K562 (cell line): ENCODE results near the gene OVCA2. TPM values are rescaled to one million over a fixed set of nuclear protein-coding genes. Genes with fewer than 3 reads are reported as not detected.

Source experiments
- ATAC-seq: fragments of 200-7000 bp; cut with Tn5 transposase; 3 replicates; pipeline ENCODE4 v1.9.1; 2020; ENCODE audit warnings: moderate library complexity
- BruUV-seq: library from RNA; stranded (reverse); fragments of 400-500 nt; replicated peaks from 2 replicates; lab custom pipeline; 2021; lab: Mats Ljungman, UMichigan
- CTCF ChIA-PET: fragments of 300-600 bp; formaldehyde crosslinking; extraction: SDS; loops from one replicate; lab custom pipeline; 2021; ENCODE audit warnings: low intra/inter-chr PET ratio; lab: Yijun Ruan, JAX
- POLR2A ChIA-PET: fragments of 300-600, 350-650 bp; sonication (Branson Sonifier 250); formaldehyde crosslinking; extraction: SDS; loops from one replicate; lab custom pipeline; 2021; ENCODE audit warnings: antibody characterized with exemption, inconsistent platforms; lab: Yijun Ruan, JAX
- DNase-seq, 4 experiments: peaks; one replicate each; pipeline versions ENCODE4 v3.0.0 to v3.0.0-alpha.2; 2011 to 2018; ENCODE audit warnings: low spot score in 3 of 4, mixed read lengths in 3 of 4; ENCODE audit errors: extremely low read depth in 1 of 4
- FAIRE-seq: peaks from 2 replicates; lab custom pipeline; 2011; peaks lifted over from hg19 to GRCh38; lab: Jason Lieb, UNC
- H2AFZ ChIP-seq: 2 replicates; pipeline ENCODE4 v1.6.0; 2011; ENCODE audit warnings: low read depth, low read length, control low read depth, inconsistent platforms
- H3K27ac ChIP-seq: fragments of 200-600 bp; 3 replicates; pipeline ENCODE4 v1.8.0; 2011; ENCODE audit warnings: low read depth, mild to moderate bottlenecking, control low read depth, inconsistent platforms, low read length, moderate library complexity, mixed read lengths; ENCODE audit errors: extremely low read depth
- H3K27me3 ChIP-seq, 2 experiments: fragments of 300-600 bp in 1 of 2; 2 replicates in 1 of 2; 3 replicates in 1 of 2; pipeline versions ENCODE4 v1.6.0 to v1.8.0; 2011; ENCODE audit warnings: inconsistent platforms in 2 of 2, low read length in 2 of 2, mild to moderate bottlenecking in 1 of 2, mixed read lengths in 1 of 2, moderate library complexity in 1 of 2; ENCODE audit not compliant: control insufficient read depth in 2 of 2, insufficient read depth in 2 of 2
- H3K36me3 ChIP-seq: fragments of 300-600 bp; 3 replicates; pipeline ENCODE4 v1.8.0; 2011; ENCODE audit warnings: mild to moderate bottlenecking, low read length, inconsistent platforms; ENCODE audit not compliant: control insufficient read depth, insufficient read depth
- H3K4me1 ChIP-seq, 2 experiments: fragments of 200-600 bp in 1 of 2; replicated peaks in 1 of 2; 2 replicates in 1 of 2; 3 replicates in 1 of 2; pipeline versions ENCODE4 v1.5.1 to v1.8.0; 2011; ENCODE audit warnings: inconsistent platforms in 2 of 2, low read length in 2 of 2, mild to moderate bottlenecking in 1 of 2, mixed read lengths in 1 of 2, moderate library complexity in 1 of 2; ENCODE audit not compliant: control insufficient read depth in 2 of 2, insufficient read depth in 2 of 2
- H3K4me2 ChIP-seq: 2 replicates; pipeline ENCODE4 v1.6.1; 2011; ENCODE audit warnings: low read length, control low read depth, inconsistent platforms, mixed read lengths; ENCODE audit not compliant: insufficient read depth
- H3K4me3 ChIP-seq: fragments of 200-600 bp; sonication (generic), shearing (Covaris generic); 2 replicates; pipeline ENCODE4 v1.5.1; 2016; ENCODE audit warnings: control low read depth, inconsistent platforms
- H3K79me2 ChIP-seq: fragments of 200-600 bp; 3 replicates; pipeline ENCODE4 v1.8.0; 2011; ENCODE audit warnings: low read length, inconsistent platforms; ENCODE audit not compliant: control insufficient read depth, insufficient read depth
- H3K9ac ChIP-seq, 2 experiments: 2 replicates each; pipeline versions ENCODE4 v1.6.0 to v1.6.1; 2011; ENCODE audit warnings: low read depth in 2 of 2, low read length in 2 of 2, control low read depth in 1 of 2, inconsistent platforms in 1 of 2, mild to moderate bottlenecking in 1 of 2, mixed read lengths in 1 of 2; ENCODE audit not compliant: insufficient read depth in 1 of 2
- H3K9me1 ChIP-seq: one replicate; pipeline ENCODE4 v1.6.0; 2011; ENCODE audit warnings: inconsistent platforms, mild to moderate bottlenecking, low read length, moderate library complexity; ENCODE audit not compliant: control insufficient read depth, insufficient read depth
- H3K9me3 ChIP-seq: replicated peaks from 2 replicates; pipeline ENCODE4 v1.5.1; 2011; ENCODE audit warnings: low read depth, low read length, inconsistent platforms; ENCODE audit not compliant: control insufficient read depth, insufficient read depth
- H4K20me1 ChIP-seq: replicated peaks from 2 replicates; pipeline ENCODE4 v1.6.1; 2011; ENCODE audit warnings: low read length, inconsistent platforms, mixed read lengths; ENCODE audit not compliant: control insufficient read depth, insufficient read depth
- CBX5 ChIP-seq: IDR thresholded peaks from 2 replicates; pipeline ENCODE4 v1.6.1; 2014; ENCODE audit warnings: low read depth, borderline replicate concordance
- CREB1 ChIP-seq, 2 experiments: sonication (generic) in 1 of 2; formaldehyde crosslinking in 1 of 2; IDR thresholded peaks; 2 replicates each; pipeline versions ENCODE4 v1.6.1 to v1.8.0; 2012 to 2022; ENCODE audit warnings: inconsistent platforms in 1 of 2, mild to moderate bottlenecking in 1 of 2, missing genetic modification reagents in 1 of 2, moderate library complexity in 1 of 2
- CREM ChIP-seq: IDR thresholded peaks from 2 replicates; pipeline ENCODE4 v1.6.1; 2014; ENCODE audit warnings: antibody characterized with exemption, low read depth
- ESRRB ChIP-seq: fragments of 250-450 bp; sonication (Bioruptor Pico); IDR thresholded peaks from 2 replicates; pipeline ENCODE4 v1.5.0; 2020; ENCODE audit warnings: mild to moderate bottlenecking, moderate library complexity, borderline replicate concordance
- NFIC ChIP-seq: fragments of 450-650 bp; IDR thresholded peaks from 2 replicates; pipeline ENCODE4 v1.6.1; 2017; ENCODE audit warnings: mild to moderate bottlenecking, inconsistent platforms
- NR4A1 ChIP-seq, 2 experiments: fragments of 250-450 bp in 1 of 2; fragments of 450-650 bp in 1 of 2; sonication (Bioruptor Pico) in 1 of 2; IDR thresholded peaks; 2 replicates each; pipeline versions ENCODE4 v1.4.0 to v1.6.1; 2016 to 2020; ENCODE audit warnings: mild to moderate bottlenecking in 2 of 2, missing compliant biosample characterization in 1 of 2, missing genetic modification characterization in 1 of 2, moderate library complexity in 1 of 2
- PCBP1 ChIP-seq: fragments of 200-400 bp; formaldehyde crosslinking; IDR thresholded peaks from 2 replicates; pipeline ENCODE4 v1.6.1; 2018; ENCODE audit warnings: mild to moderate bottlenecking, low read depth, low read length; ENCODE audit not compliant: poor library complexity, severe bottlenecking
- POLR2G ChIP-seq: fragments of 200-400 bp; formaldehyde crosslinking; IDR thresholded peaks from 2 replicates; pipeline ENCODE4 v1.6.1; 2017; ENCODE audit warnings: low read depth, mild to moderate bottlenecking, antibody characterized with exemption, low read length, moderate library complexity
- TAF1 ChIP-seq: IDR thresholded peaks from 2 replicates; pipeline ENCODE4 v1.6.1; 2011; ENCODE audit warnings: mild to moderate bottlenecking, low read length, moderate library complexity; ENCODE audit not compliant: insufficient read depth, control insufficient read depth, severe bottlenecking; ENCODE audit errors: extremely low read depth
- TBP ChIP-seq: optimal IDR thresholded peaks from 2 replicates; pipeline ENCODE3; 2011; ENCODE audit warnings: low read depth, low read length, improper control_type of control experiment
- ZKSCAN8 ChIP-seq: fragments of 200-800 bp; sonication (Bioruptor generic); IDR thresholded peaks from 2 replicates; pipeline ENCODE4 v1.6.1; 2016; ENCODE audit warnings: missing genetic modification characterization, missing compliant biosample characterization
- ZNF583 ChIP-seq: fragments of 250-450 bp; sonication (Bioruptor Pico); IDR thresholded peaks from 2 replicates; pipeline ENCODE4 v1.4.0; 2020
- ZNF830 ChIP-seq: fragments of 250-450 bp; sonication (Bioruptor Pico); IDR thresholded peaks from 2 replicates; pipeline ENCODE4 v1.5.0; 2021; ENCODE audit warnings: mild to moderate bottlenecking
- WGBS: fragments of 100-300 bp; shearing (Covaris generic); methylation state at CpG from one replicate; pipeline ENCODE4 v1.1.6; 2016; ENCODE audit warnings: low coverage, mixed read lengths; ENCODE audit not compliant: insufficient coverage; ENCODE audit errors: missing lambda C conversion rate; 5-methylcytosine and 5-hydroxymethylcytosine counted together
- in situ Hi-C: fragments of 300-500 bp; cut with MboI; formaldehyde crosslinking; loops from 4 replicates; pipeline ENCODE4 v1.15.0; 2018; ENCODE audit warnings: inconsistent platforms, mixed read lengths
- intact Hi-C: fragments of 100-400 bp; cut with micrococcal nuclease; formaldehyde crosslinking; loops from 2 replicates; pipeline ENCODE4 v1.14.2; 2022
- polyA plus RNA-seq, 8 experiments: library from polyadenylated mRNA; depleted of rRNA in 4 of 8; stranded (reverse) in 5 of 8; unstranded in 3 of 8; fragments of >200 nt; fragmentation: Nextera tagmentation in 2 of 8; fragmentation: Illumina TruSeq in 1 of 8; extraction: Ambion mirVana in 2 of 8; extraction: Trizol in 1 of 8; gene quantifications; 2 replicates each; pipeline versions ENCODE4 v1.2.1 to v1.2.3, GENCODE V29; 2011 to 2014; ENCODE audit warnings: inconsistent platforms in 1 of 8, missing spikeins in 1 of 8
- total RNA-seq, 7 experiments: library from RNA; depleted of rRNA in 6 of 7; stranded (reverse); fragments of >200 nt in 6 of 7; fragmentation: Illumina TruSeq in 2 of 7; extraction: Trizol in 2 of 7; gene quantifications; 2 replicates each; pipeline versions ENCODE4 v1.2.1 to v1.2.3, GENCODE V29; 2011 to 2021; ENCODE audit warnings: low replicate concordance in 1 of 7
- TF ChIP-seq, protein P1 (sequence below): sonication (generic); formaldehyde crosslinking; IDR thresholded peaks from 2 replicates; pipeline ENCODE4 v1.5.0; 2020; ENCODE audit warnings: missing genetic modification reagents
- TF ChIP-seq, protein P2 (sequence below), 2 experiments: IDR thresholded peaks; 2 replicates each; pipeline ENCODE4 v1.6.1; 2011; ENCODE audit warnings: borderline replicate concordance in 1 of 2, control low read depth in 1 of 2, low read depth in 1 of 2, low read length in 1 of 2, mild to moderate bottlenecking in 1 of 2, mixed read lengths in 1 of 2, moderate library complexity in 1 of 2; ENCODE audit not compliant: insufficient read depth in 1 of 2, insufficient read length in 1 of 2, poor library complexity in 1 of 2, severe bottlenecking in 1 of 2; ENCODE audit errors: extremely low read depth in 1 of 2

Gene OVCA2
- total and polyA plus RNA-seq, 9 of the 15 experiments (the other 6 are each of a cell fraction or from before 2014, with no cell fraction given), result 3.0 to 23.7 (median 14.1) TPM

DNA sequence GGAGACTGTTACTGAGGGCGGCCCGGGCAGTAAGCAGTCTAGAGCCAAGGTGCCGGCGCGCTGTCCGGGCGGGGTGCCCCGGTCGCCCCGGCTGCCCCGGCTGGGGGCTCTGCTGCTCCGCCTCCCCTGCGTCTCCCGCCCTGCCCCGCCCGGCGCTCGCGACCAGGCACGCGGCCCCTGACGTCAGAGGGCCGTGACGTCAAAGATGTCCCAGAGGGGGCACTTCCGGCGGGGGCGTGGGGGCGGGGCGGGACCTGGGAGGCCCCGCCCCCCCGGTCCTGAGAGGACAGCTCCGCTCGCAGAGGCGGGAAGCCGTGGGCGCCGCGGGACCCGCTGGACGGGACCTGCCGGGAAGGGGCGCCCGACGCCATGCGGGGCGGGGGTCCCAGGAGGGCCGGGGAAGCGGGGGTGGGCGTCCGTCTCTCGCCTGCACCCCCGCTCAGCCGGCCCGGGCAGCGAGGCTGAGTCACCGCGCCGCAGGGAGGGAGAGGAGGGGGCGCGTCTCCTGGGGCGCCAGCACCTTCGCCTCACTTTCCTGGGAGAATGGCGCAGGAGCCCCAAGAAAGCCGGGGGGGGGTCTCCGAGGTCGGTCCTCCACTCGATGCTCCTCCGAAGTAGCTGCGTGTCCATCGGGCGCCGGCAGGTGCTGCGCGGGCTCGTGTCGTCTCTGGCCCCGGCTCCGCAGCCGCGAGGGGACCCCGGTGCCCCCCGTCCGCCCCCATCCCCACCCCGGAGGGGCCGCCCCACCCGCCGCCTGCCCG is 8.7 kb downstream of the OVCA2 start (continued):
- TF ChIP-seq, protein P1, sequence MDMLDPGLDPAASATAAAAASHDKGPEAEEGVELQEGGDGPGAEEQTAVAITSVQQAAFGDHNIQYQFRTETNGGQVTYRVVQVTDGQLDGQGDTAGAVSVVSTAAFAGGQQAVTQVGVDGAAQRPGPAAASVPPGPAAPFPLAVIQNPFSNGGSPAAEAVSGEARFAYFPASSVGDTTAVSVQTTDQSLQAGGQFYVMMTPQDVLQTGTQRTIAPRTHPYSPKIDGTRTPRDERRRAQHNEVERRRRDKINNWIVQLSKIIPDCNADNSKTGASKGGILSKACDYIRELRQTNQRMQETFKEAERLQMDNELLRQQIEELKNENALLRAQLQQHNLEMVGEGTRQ (CRISPR knock-in tag), result 0 out of 2 replicates have a peak, but pooled peaks have one; percentile 36
- TF ChIP-seq NFIC (0 out of 2 replicates have a peak, but pooled peaks have one; percentile 12), NR4A1 (CRISPR knock-in tag; IDR thresholded peaks at IDR 0.05) (no peak), NR4A1 (tag; IDR thresholded peaks at IDR 0.05) (no peak)

DNA sequence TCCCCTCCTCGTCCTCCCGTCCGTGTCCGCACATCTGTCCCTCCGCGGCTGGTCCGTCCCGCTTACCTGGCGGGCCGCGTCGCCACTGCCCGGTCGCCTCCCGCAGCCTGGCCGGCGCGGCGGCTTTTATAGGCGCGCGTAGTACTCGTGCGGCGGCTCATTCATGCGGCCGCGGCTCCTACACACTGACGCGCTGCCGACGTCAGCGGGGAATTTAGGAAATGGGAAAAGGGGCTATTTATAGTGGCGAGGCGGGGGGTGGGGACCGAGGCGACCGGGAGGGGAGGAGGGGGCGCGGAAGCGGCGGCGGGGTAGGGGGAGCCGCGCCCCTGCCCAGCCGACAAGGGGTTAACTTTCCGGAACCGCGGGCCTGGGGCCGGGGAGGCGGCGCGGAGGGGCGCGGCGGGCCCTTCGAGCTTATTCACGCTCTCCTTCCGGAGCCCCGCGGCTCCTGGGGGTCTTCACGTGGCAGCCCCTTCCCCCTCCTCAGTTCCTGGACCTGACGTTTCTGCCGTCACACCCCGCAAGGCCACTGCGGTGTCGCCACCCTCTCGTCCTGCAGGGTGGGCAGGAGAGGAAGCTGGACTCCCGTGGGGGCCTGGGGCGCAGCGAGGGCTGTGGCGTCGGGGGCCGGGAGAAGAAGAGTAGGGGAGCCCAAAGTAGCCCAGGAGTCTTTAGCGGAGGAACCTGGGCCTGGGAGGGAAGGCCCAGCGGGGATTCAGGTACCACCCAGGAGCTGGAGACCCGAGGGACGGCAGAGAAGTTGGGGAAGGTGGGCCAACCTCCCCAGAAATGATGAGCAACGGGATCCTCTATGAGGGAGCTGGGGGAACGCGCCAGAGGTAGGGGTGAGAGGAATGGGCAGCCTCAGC is 9.5 kb downstream of the OVCA2 start:
- Histone ChIP-seq H3K9me3 (no peaks in the 10 kb centered on the region), H3K9ac (peak overlapping the region in 1 of 2 experiments; percentile 68; a peak in 1 of 4 replicates), H3K4me3 (peak overlapping the region; percentile 42), H3K27me3 (no peaks in the 10 kb centered on the region), H3K4me1 (peaks cover 8 to 45% of the 10 kb centered on the region in 2 experiments; a peak in 4 of 5 replicates), H3K9me1 (no peaks in the 10 kb centered on the region), H3K79me2 (no peaks in the 10 kb centered on the region), H3K27ac (peak overlapping the region; percentile 70; the same call in 1 of the 3 replicates), H2AFZ (no peak overlapping the region), H3K4me2 (no peak overlapping the region; the same call in 1 of the 2 replicates), H4K20me1 (no peaks in the 10 kb centered on the region), H3K36me3 (no peaks in the 10 kb centered on the region)
- in situ Hi-C loops (no loop called here), intact Hi-C loops (loop anchor here (5.0 to 10.0 kb wide), 2 partner anchors 124 to 301 kb away; no protein-coding TSS in a partner anchor)
- ATAC-seq (peak; percentile 32; the same call in 2 of the 3 replicates), DNase-seq (peak in 1 of 4 experiments; percentile 44), FAIRE-seq (no peak)
- ChIA-PET CTCF (no interaction called here), POLR2A (interaction anchor here (1.2 kb wide), 1 partner anchor 13 kb away, joined by 3 read pairs; no protein-coding TSS in a partner anchor)
- no TSS peak for BruUV-seq
- whole genome bisulfite sequencing, result 29% methylated on average over 16 of the region's 81 CpGs
- TF ChIP-seq CREM (peak; percentile 54), ZKSCAN8 (peak; percentile 91), POLR2G (peak; percentile 42; the same call in 1 of the 2 replicates), CREB1 (IDR thresholded peaks at IDR 0.05) (peak; percentile 67; the same call in 1 of the 2 replicates), CREB1 (CRISPR knock-in tag; IDR thresholded peaks at IDR 0.05) (no peak), ZNF830 (CRISPR knock-in tag) (no peak), CBX5 (no peak), TBP (peak; percentile 21), PCBP1 (peak; percentile 26), ESRRB (no peak), ZNF583 (CRISPR knock-in tag) (no peak), TAF1 (peak; percentile 19)
- TF ChIP-seq, protein P2, sequence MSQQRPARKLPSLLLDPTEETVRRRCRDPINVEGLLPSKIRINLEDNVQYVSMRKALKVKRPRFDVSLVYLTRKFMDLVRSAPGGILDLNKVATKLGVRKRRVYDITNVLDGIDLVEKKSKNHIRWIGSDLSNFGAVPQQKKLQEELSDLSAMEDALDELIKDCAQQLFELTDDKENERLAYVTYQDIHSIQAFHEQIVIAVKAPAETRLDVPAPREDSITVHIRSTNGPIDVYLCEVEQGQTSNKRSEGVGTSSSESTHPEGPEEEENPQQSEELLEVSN (IDR thresholded peaks at IDR 0.05; ENCODE audit: borderline replicate concordance in 1 of 2, extremely low read depth in 1 of 2, insufficient read depth in 1 of 2, insufficient read length in 1 of 2, low read depth in 1 of 2, low read length in 1 of 2, poor library complexity in 1 of 2, severe bottlenecking in 1 of 2), result peak in 1 of 2 experiments; percentile 59
